Hepatocyte (in vitro differentiated cells): ENCODE measurements around the gene TROAP. TPM values are rescaled to one million over a fixed set of nuclear protein-coding genes. Genes with fewer than 3 reads are reported as not detected.
A peak's percentile ranks its signal among the peaks of the same experiment; 100 is the strongest.

Experiments
- DNase-seq: peaks from one replicate; pipeline ENCODE4 v3.0.0-alpha.2; 2016; ENCODE audit warnings: low spot score
- H2AFZ ChIP-seq: fragments of 200-600 bp; sonication (generic); 2 replicates; pipeline ENCODE4 v1.6.0; 2016; ENCODE audit warnings: antibody characterized with exemption, mild to moderate bottlenecking
- H3K27ac ChIP-seq: fragments of 200-600 bp; sonication (generic); 2 replicates; pipeline ENCODE4 v1.5.1; 2016; ENCODE audit warnings: mild to moderate bottlenecking
- H3K27me3 ChIP-seq: fragments of 200-600 bp; sonication (generic); 2 replicates; pipeline ENCODE4 v1.6.1; 2016
- H3K36me3 ChIP-seq: fragments of 200-600 bp; sonication (generic); replicated peaks from 2 replicates; pipeline ENCODE4 v1.5.1; 2016; ENCODE audit warnings: low read depth; ENCODE audit not compliant: insufficient read depth
- H3K4me1 ChIP-seq: fragments of 200-600 bp; sonication (generic); 2 replicates; pipeline ENCODE4 v1.5.1; 2016; ENCODE audit warnings: mild to moderate bottlenecking, moderate library complexity; ENCODE audit not compliant: insufficient read depth
- H3K4me2 ChIP-seq: fragments of 200-600 bp; sonication (generic); 2 replicates; pipeline ENCODE4 v1.6.0; 2016
- H3K4me3 ChIP-seq: fragments of 200-600 bp; sonication (generic); 2 replicates; pipeline ENCODE4 v1.5.1; 2016; ENCODE audit warnings: mild to moderate bottlenecking
- H3K79me2 ChIP-seq: fragments of 200-600 bp; sonication (generic); 2 replicates; pipeline ENCODE4 v1.6.0; 2017; ENCODE audit warnings: mild to moderate bottlenecking
- H3K9me2 ChIP-seq: fragments of 200-600 bp; sonication (generic); replicated peaks from 2 replicates; pipeline ENCODE4 v1.6.0; 2017; ENCODE audit warnings: mild to moderate bottlenecking; ENCODE audit not compliant: insufficient read depth
- H3K9me3 ChIP-seq: fragments of 200-600 bp; sonication (generic); 2 replicates; pipeline ENCODE4 v1.5.1; 2016; ENCODE audit warnings: low read depth, mild to moderate bottlenecking
- H4K20me1 ChIP-seq: fragments of 200-600 bp; sonication (generic); 2 replicates; pipeline ENCODE4 v1.6.0; 2016; ENCODE audit warnings: mild to moderate bottlenecking; ENCODE audit not compliant: insufficient read depth, poor library complexity, severe bottlenecking
- CTCF ChIP-seq: fragments of 200-600 bp; sonication (generic); IDR thresholded peaks from 2 replicates; pipeline ENCODE4 v1.5.1; 2016; ENCODE audit warnings: antibody characterized with exemption, mild to moderate bottlenecking; ENCODE audit not compliant: poor library complexity
- EZH2 ChIP-seq: fragments of 200-600 bp; sonication (generic); IDR thresholded peaks from 2 replicates; pipeline ENCODE4 v1.6.1; 2016; ENCODE audit warnings: antibody characterized with exemption, mild to moderate bottlenecking, borderline replicate concordance
- EZH2phosphoT487 ChIP-seq: fragments of 200-600 bp; sonication (generic); IDR thresholded peaks from one replicate; pipeline ENCODE4 v1.6.1; 2018; ENCODE audit warnings: antibody characterized with exemption, mild to moderate bottlenecking, low read depth, moderate library complexity; ENCODE audit not compliant: unreplicated experiment, severe bottlenecking
- WGBS: methylation state at CpG from one replicate; pipeline ENCODE4 v1.1.6; 2016; ENCODE audit warnings: low lambda C conversion rate; ENCODE audit errors: missing lambda C conversion rate; 5-methylcytosine and 5-hydroxymethylcytosine counted together
- polyA plus RNA-seq: library from polyadenylated mRNA; unstranded; fragments of >200 nt; fragmentation: Nextera tagmentation; extraction: Ambion mirVana; gene quantifications from 2 replicates; pipeline ENCODE4 v1.2.1, GENCODE V29; 2016
- total RNA-seq: library from RNA; depleted of rRNA; stranded (reverse); fragments of >200 nt; gene quantifications from 2 replicates; pipeline ENCODE4 v1.2.3, GENCODE V29; 2014

TROAP gene
- total RNA-seq (3.4 and 4.1 TPM in 2 replicates), polyA plus RNA-seq (8.0 and 12.5 TPM in 2 replicates)

GRCh38 chr12:49322708-49323523, at the start of gene TROAP:
TSS of gene TROAP (plus strand) at chr12:49323255. CDS start at chr12:49323609, 354 bp downstream.
- WGBS: 1% methylated on average over 64 of the region's 65 CpGs
- H3K4me1 ChIP-seq: peaks cover 5% of the 10 kb centered on the region
- no peaks in the 10 kb centered on the region for H3K27me3 ChIP-seq
- TF ChIP-seq EZH2 (no peak), EZH2phosphoT487 (no peak), CTCF (no peak)
- peak within 1 kb of the TSS; percentile 77 for H2AFZ ChIP-seq
- H3K27ac ChIP-seq: peak within 1 kb of the TSS; percentile 4
- H3K9me2 ChIP-seq: no peaks in the 10 kb centered on the region
- H3K4me3 ChIP-seq: peak within 1 kb of the TSS; percentile 34
- H3K9me3 ChIP-seq: no peaks in the 10 kb centered on the region
- H3K36me3 ChIP-seq: no peaks in the 10 kb centered on the region
- peak within 1 kb of the TSS; percentile 80 for H3K4me2 ChIP-seq
- DNase-seq: peak; percentile 99
- peaks cover 7% of the 10 kb centered on the region for H3K79me2 ChIP-seq
- H4K20me1 ChIP-seq: no peaks in the 10 kb centered on the region

- Histone ChIP-seq H4K20me1 (peaks cover 10% of the 10 kb centered on the region), H3K4me1 (peaks cover 2% of the 10 kb centered on the region), H3K4me3 (no peak overlapping the region), H3K36me3 (no peaks in the 10 kb centered on the region), H3K27ac (no peak overlapping the region), H3K9me3 (no peaks in the 10 kb centered on the region), H2AFZ (no peak overlapping the region), H3K79me2 (peaks cover 9% of the 10 kb centered on the region), H3K27me3 (no peaks in the 10 kb centered on the region), H3K4me2 (no peak overlapping the region), H3K9me2 (no peaks in the 10 kb centered on the region)
- no peak for TF ChIP-seq EZH2
- TF ChIP-seq CTCF: no peak
- no peak for DNase-seq
- WGBS: 93% methylated on average over 6 of the region's 6 CpGs
Measured at GRCh38 chr12:49273726-49274395, 49.2 kb upstream of the TROAP start.

- Histone ChIP-seq H4K20me1 (peaks cover 4% of the 10 kb centered on the region), H3K4me3 (no peak overlapping the region), H3K4me2 (no peak overlapping the region), H3K36me3 (no peaks in the 10 kb centered on the region), H3K27ac (no peak overlapping the region), H2AFZ (no peak overlapping the region), H3K9me2 (no peaks in the 10 kb centered on the region), H3K79me2 (peaks cover 5% of the 10 kb centered on the region), H3K9me3 (no peaks in the 10 kb centered on the region), H3K4me1 (no peaks in the 10 kb centered on the region), H3K27me3 (no peaks in the 10 kb centered on the region)
- WGBS: 91% methylated on average over 7 of the region's 7 CpGs
- no peak for TF ChIP-seq CTCF
- TF ChIP-seq EZH2: no peak
- no peak for TF ChIP-seq EZH2phosphoT487
- no peak for DNase-seq
Measured at GRCh38 chr12:49274396-49275069, 48.5 kb upstream of the TROAP start.
